Measurements from ENCODE around the gene HHAT.

GRCh38 chr1:210364479-210364878 lies 35.8 kb downstream of the HHAT start:
- TF ChIP-seq CTCF (IDR thresholded peaks at IDR 0.05) (no peak), POLR2A (IDR thresholded peaks at IDR 0.05) (no peak)

All from lower leg skin (tissue), 3 donors.